Gastrocnemius medialis (tissue), 4 donors: ENCODE measurements around the gene BST2. TPM values are rescaled to one million over a fixed set of nuclear protein-coding genes. Genes with fewer than 3 reads are reported as not detected.
A peak's percentile ranks its signal among the peaks of the same experiment; 100 is the strongest.
"Not testable (repeated sequence)": the region's sequence is repeated elsewhere in the genome, so short reads cannot be mapped to it uniquely, and the experiment has no call there.

Experiments
- ATAC-seq, 2 donors: fragments of 150-250 bp; one replicate each; pipeline ENCODE4 v1.9.1; 2016
- DNase-seq, 2 donors: peaks; one replicate each; pipeline ENCODE4 v3.0.0-alpha.2; 2019
- H3K27ac ChIP-seq, 4 donors: fragments of 200-600 bp; sonication (generic); 1 replicate in 1 of 4; 2 replicates in 3 of 4; pipeline ENCODE4 v1.5.1; 2016 to 2018; ENCODE audit warnings: mild to moderate bottlenecking in 2 of 4, moderate library complexity in 1 of 4
- H3K27me3 ChIP-seq, 3 donors: fragments of 200-600 bp; sonication (generic) in 2 of 3; 1 replicate in 1 of 3; 2 replicates in 2 of 3; pipeline versions ENCODE4 v1.5.1 to v1.6.0; 2016 to 2019; ENCODE audit warnings: mild to moderate bottlenecking in 1 of 3, moderate library complexity in 1 of 3
- H3K36me3 ChIP-seq, 2 donors: fragments of 200-600 bp; sonication (generic) in 1 of 2; one replicate each; pipeline ENCODE4 v1.5.1; 2017 to 2018
- H3K4me1 ChIP-seq, 2 donors: fragments of 200-600 bp; sonication (generic) in 1 of 2; one replicate each; pipeline ENCODE4 v1.5.1; 2016 to 2017; ENCODE audit warnings: mild to moderate bottlenecking in 2 of 2
- H3K4me3 ChIP-seq, 4 donors: fragments of 200-600 bp; sonication (generic) in 3 of 4; 1 replicate in 1 of 4; 2 replicates in 3 of 4; pipeline ENCODE4 v1.5.1; 2016 to 2019; ENCODE audit warnings: mild to moderate bottlenecking in 2 of 4
- H3K9me3 ChIP-seq, 3 donors: fragments of 200-600 bp; sonication (generic) in 2 of 3; 1 replicate in 1 of 3; 2 replicates in 2 of 3; pipeline ENCODE4 v1.5.1; 2016 to 2019
- CTCF ChIP-seq, 5 experiments: fragments of 450-650 bp in 3 of 5; fragments of 200-600 bp in 2 of 5; sonication (generic) in 2 of 5; IDR thresholded peaks in 4 of 5; conservative IDR thresholded peaks in 1 of 5; 1 replicate in 4 of 5; 2 replicates in 1 of 5; pipeline ENCODE4 v1.5.1; 2016 to 2019; ENCODE audit warnings: antibody characterized with exemption in 5 of 5, mild to moderate bottlenecking in 3 of 5, moderate library complexity in 3 of 5
- POLR2A ChIP-seq, 2 donors: fragments of 450-650 bp; IDR thresholded peaks; one replicate each; pipeline ENCODE4 v1.6.1; 2017; ENCODE audit warnings: antibody characterized with exemption in 2 of 2, mild to moderate bottlenecking in 2 of 2, moderate library complexity in 2 of 2
- in situ Hi-C, 4 donors: fragments of 200-750 bp; cut with MboI; loops; one replicate each; pipeline versions ENCODE4 v1.15.0 to v1.8.0; 2017; ENCODE audit warnings: low sequenced_read_pairs in 4 of 4
- intact Hi-C: fragments of 100-400 bp; cut with DNase I; formaldehyde crosslinking; loops from one replicate; pipeline ENCODE4 v1.15.1; 2023; ENCODE audit warnings: low total_unique reads
- total RNA-seq, 4 donors: library from RNA; depleted of rRNA; stranded (reverse); fragments of >200 nt; gene quantifications; one replicate each; pipeline versions ENCODE4 v1.1.0 to v1.2.3, GENCODE V29; 2016

The BST2 gene
- total RNA-seq, 4 donors from 2014 or later: 19.0 to 28.2 (median 23.1) TPM

GRCh38 chr19:17378271-17378670 lies 27.2 kb downstream of the BST2 start:
- ATAC-seq (no peak), DNase-seq (no peak)
- Histone ChIP-seq H3K4me3 (no peak overlapping the region), H3K27me3 (no peaks in the 10 kb centered on the region), H3K36me3 (no peaks in the 10 kb centered on the region), H3K27ac (peak overlapping the region in 2 of 4 donors; percentile 48 to 50), H3K4me1 (peaks cover 19 to 23% of the 10 kb centered on the region in 2 donors), H3K9me3 (no peaks in the 10 kb centered on the region)
- intact Hi-C loops (no loop called here), in situ Hi-C loops (no loop called here)
- TF ChIP-seq CTCF (IDR thresholded peaks at IDR 0.05 in 4 of 5, conservative IDR thresholded peaks at IDR 0.05 in 1 of 5) (no peak), POLR2A (IDR thresholded peaks at IDR 0.05) (no peak)

- no peaks in the 10 kb centered on the region for H3K9me3 ChIP-seq
- peaks cover 13 to 19% of the 10 kb centered on the region in 2 donors for H3K4me1 ChIP-seq
- H3K4me3 ChIP-seq: peak within 1 kb of the TSS in 3 of 4 donors; percentile 1 to 33 (median 25)
- H3K27me3 ChIP-seq: no peaks in the 10 kb centered on the region
- no peaks in the 10 kb centered on the region for H3K36me3 ChIP-seq
- intact Hi-C loops: no loop called here
- peak within 1 kb of the TSS; percentile 4 to 50 (median 36) for H3K27ac ChIP-seq
- in situ Hi-C loops: no loop called here
- TF ChIP-seq POLR2A (IDR thresholded peaks at IDR 0.05): no peak
- no peak for DNase-seq
- peak in 1 of 2 donors; percentile 26 for ATAC-seq
These were observed 28.4 kb downstream of the BST2 start, which contains the start of gene PLVAP for GRCh38 chr19:17376935-17377600. Gene PLVAP, minus strand, starts transcription at chr19:17377342. Its CDS starts 54 bp downstream, at chr19:17377288.

GRCh38 chr19:17370026-17370587 lies 35.3 kb downstream of the BST2 start:
- in situ Hi-C loops (no loop called here), intact Hi-C loops (loop anchor here (5.0 kb wide), 1 partner anchor 97 kb away; no protein-coding TSS in a partner anchor)
- H3K36me3 ChIP-seq: no peaks in the 10 kb centered on the region
- TF ChIP-seq CTCF (IDR thresholded peaks at IDR 0.05 in 4 of 5, conservative IDR thresholded peaks at IDR 0.05 in 1 of 5) (no peak), POLR2A (IDR thresholded peaks at IDR 0.05) (no peak)
- no peaks in the 10 kb centered on the region for H3K9me3 ChIP-seq
- peak; percentile 96 for ATAC-seq
- H3K4me1 ChIP-seq: peaks cover 15 to 18% of the 10 kb centered on the region in 2 donors
- no peaks in the 10 kb centered on the region for H3K27me3 ChIP-seq
- peak; percentile 76 to 83 for DNase-seq
- peak overlapping the region; percentile 81 to 93 (median 92) for H3K27ac ChIP-seq
- H3K4me3 ChIP-seq: peak overlapping the region in 3 of 4 donors; percentile 17 to 29 (median 24)

- no peak for ATAC-seq
- in situ Hi-C loops (no loop called here), intact Hi-C loops (no loop called here)
These were observed 40.1 kb downstream of the BST2 start for GRCh38 chr19:17365361-17365760.

GRCh38 chr19:17363852-17364605 lies 41.4 kb downstream of the BST2 start:
- H3K27me3 ChIP-seq, H3K9me3 ChIP-seq, H3K4me3 ChIP-seq, in situ Hi-C loops, ATAC-seq, H3K36me3 ChIP-seq, intact Hi-C loops, DNase-seq, H3K27ac ChIP-seq, H3K4me1 ChIP-seq: not testable (repeated sequence)

More at GRCh38 chr19:17365361-17365760, 40.1 kb downstream of the BST2 start:
- no peak for TF ChIP-seq CTCF (IDR thresholded peaks at IDR 0.05 in 4 of 5, conservative IDR thresholded peaks at IDR 0.05 in 1 of 5)
- TF ChIP-seq POLR2A (IDR thresholded peaks at IDR 0.05): no peak
- Histone ChIP-seq H3K36me3 (no peaks in the 10 kb centered on the region), H3K4me1 (peaks cover 4 to 8% of the 10 kb centered on the region in 2 donors), H3K27ac (no peak overlapping the region), H3K4me3 (no peak overlapping the region), H3K27me3 (no peaks in the 10 kb centered on the region), H3K9me3 (no peaks in the 10 kb centered on the region)
- no peak for DNase-seq
